SU-DHL-6 (cell line): Measurements from ENCODE around the gene HTR2B.

Experiments
- CTCF ChIP-seq: fragments of 200-600 bp; sonication (generic); IDR thresholded peaks from one replicate; pipeline ENCODE4 v1.5.1; 2017; ENCODE audit warnings: antibody characterized with exemption, mild to moderate bottlenecking, low read length, moderate library complexity; ENCODE audit not compliant: insufficient read depth, poor library complexity, severe bottlenecking
- EZH2phosphoT487 ChIP-seq: fragments of 200-600 bp; sonication (generic), shearing (Covaris generic); conservative IDR thresholded peaks from 2 replicates; pipeline ENCODE4 v1.6.1; 2018; ENCODE audit warnings: mild to moderate bottlenecking, antibody characterized with exemption, low read length, moderate library complexity, mixed read lengths

GRCh38 chr2:231144896-231145295 lies 20.1 kb upstream of the HTR2B start:
- TF ChIP-seq CTCF = no peak
- no peak for TF ChIP-seq EZH2phosphoT487
